GM12801 (cell line): ENCODE data around the gene DOCK6.

ENCODE experiments used
- TF ChIP-seq, protein P1 (sequence below): IDR thresholded peaks from one replicate; pipeline ENCODE4 v1.5.1; 2011; ENCODE audit warnings: control low read depth; ENCODE audit not compliant: insufficient read length; ENCODE audit errors: extremely low read depth

DOCK6 gene

GRCh38 chr19:11226716-11227166 lies 35.6 kb downstream of the DOCK6 start:
- TF ChIP-seq, protein P1, sequence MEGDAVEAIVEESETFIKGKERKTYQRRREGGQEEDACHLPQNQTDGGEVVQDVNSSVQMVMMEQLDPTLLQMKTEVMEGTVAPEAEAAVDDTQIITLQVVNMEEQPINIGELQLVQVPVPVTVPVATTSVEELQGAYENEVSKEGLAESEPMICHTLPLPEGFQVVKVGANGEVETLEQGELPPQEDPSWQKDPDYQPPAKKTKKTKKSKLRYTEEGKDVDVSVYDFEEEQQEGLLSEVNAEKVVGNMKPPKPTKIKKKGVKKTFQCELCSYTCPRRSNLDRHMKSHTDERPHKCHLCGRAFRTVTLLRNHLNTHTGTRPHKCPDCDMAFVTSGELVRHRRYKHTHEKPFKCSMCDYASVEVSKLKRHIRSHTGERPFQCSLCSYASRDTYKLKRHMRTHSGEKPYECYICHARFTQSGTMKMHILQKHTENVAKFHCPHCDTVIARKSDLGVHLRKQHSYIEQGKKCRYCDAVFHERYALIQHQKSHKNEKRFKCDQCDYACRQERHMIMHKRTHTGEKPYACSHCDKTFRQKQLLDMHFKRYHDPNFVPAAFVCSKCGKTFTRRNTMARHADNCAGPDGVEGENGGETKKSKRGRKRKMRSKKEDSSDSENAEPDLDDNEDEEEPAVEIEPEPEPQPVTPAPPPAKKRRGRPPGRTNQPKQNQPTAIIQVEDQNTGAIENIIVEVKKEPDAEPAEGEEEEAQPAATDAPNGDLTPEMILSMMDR, result no peak

DNA sequence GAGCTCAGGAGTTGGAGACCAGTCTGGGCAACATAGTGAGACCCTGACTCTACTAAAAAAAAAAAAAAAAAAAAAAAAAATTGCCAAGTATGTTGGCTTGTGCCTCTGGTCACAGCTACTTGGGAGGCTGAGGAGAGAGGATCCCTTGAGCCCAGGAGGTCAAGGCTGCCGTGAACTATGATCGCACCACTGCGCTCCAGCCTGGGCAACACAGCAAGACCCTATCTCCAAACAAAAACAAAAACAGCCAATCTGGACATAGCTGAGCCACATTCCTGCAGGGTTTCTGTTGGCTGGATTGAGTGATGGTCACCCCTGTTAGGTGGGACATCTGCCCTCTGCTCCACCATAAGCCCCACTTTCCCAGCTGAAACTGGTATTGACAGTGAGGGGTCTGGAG lies 36.5 kb downstream of the DOCK6 start:
- TF ChIP-seq, protein P1, result no peak

DNA sequence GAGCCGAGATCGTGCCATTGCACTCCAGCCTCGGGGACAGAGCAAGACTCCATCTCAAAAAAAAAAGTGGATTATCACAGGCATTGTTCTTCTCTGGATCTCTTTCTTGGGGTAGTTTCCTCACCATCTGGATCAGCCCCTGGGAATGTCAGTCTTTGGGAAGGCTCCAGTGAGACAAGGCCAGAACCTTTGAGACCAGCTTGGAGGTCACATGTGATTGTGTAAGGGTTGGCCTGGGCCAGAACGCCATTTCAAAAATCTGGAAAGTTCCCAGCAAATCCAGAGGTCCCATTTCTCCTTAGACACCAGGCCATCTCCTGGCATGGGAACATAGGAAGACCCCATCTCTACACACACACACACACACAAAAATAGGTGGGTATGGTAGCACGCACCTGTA lies 37.2 kb downstream of the DOCK6 start:
- TF ChIP-seq, protein P1, result no peak

DNA sequence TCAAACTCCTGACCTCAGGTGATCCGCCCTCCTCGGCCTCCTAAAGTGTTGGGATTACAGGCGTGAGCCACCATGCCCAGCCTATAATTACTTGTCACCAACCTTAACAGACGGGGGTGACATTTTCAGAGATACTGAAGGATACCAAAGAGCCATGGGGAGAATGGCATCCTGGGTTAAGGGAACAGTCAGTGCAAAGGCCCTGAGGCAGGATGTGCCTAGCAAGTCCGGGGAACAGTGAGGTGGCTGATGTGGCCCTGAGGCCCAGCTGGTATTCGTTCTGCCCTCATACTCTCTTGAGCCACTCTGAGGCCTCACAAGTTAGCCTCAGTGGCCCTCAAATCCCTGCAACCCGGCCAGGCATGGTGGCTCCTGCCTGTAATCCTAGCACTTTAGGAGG lies 37.9 kb downstream of the DOCK6 start:
- TF ChIP-seq, protein P1, result no peak

DNA sequence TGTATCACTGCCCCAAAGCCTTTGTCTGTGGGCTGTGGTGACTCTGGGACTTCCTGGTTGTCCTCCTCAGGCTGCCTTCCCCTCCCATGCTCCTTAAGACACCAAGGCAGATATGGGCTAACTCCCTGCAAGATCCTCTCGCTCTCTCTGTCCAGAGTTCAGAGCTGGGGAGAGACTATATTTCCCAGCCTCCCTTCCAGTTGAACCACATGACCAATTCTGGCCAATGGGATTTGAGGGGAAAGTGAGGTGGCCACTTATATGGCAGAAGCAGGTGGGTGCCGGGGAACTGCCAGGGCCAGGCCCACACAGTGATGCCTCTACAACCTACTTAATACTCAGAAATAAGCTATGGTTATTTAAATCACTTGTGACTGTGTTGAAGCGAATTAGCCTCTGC lies 39.1 kb downstream of the DOCK6 start:
- TF ChIP-seq, protein P1, result no peak

GRCh38 chr19:11221082-11221598 lies 41.2 kb downstream of the DOCK6 start:
- TF ChIP-seq, protein P1, result no peak

DNA sequence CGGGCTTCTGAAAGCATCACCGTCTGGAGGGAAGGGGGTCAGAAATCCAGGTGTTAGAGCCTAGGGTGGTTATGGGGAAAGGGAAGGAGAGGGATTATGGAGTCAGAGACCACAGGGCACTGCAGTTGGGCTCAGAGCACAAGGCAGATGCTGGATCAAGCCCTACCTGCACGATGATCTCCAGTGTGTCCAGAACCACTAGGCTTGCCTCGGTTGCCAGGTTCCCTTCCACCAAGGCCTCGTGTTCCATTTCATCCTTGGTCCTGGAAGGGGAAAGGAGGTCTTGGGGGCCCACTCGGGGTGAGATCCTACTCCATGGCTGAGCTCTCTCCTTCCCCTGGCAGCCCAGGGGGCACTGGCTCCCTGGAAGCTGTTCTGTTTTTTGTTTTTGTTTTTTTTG lies 47.9 kb downstream of the DOCK6 start:
- TF ChIP-seq, protein P1, result no peak

GRCh38 chr19:11210656-11210928 lies 51.7 kb downstream of the DOCK6 start:
- TF ChIP-seq, protein P1, result no peak
